ENCODE results near the gene MEIS3. TPM values are rescaled to one million over a fixed set of nuclear protein-coding genes. Genes with fewer than 3 reads are reported as not detected.
A peak's percentile ranks its signal among the peaks of the same experiment; 100 is the strongest.

Gene MEIS3
- total RNA-seq, 1 donor from 2014 or later: 32.2 TPM

DNA sequence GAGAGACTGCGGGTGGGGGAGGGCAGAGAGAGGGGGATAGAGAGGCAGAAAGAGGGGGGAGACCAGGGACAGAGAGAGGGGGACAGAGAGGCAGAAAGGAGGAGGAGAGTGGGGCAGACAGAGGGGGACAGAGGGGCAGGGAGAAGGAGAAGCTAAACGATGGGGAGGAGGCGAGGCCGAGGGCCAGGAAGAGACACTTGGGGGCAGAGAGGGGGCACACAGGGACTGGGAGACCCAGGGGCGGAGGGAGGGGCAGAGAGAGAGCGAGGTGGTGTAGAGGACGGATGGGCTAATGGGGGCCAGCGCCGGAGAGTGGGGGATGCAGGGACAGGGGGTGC lies 666 bp downstream of the MEIS3 start:
- Mint-ChIP-seq H3K27me3 (ENCODE audit: insufficient read depth, low read depth) (peaks cover 27% of the 10 kb centered on the region), H3K9me3 (no peaks in the 10 kb centered on the region), H3K4me1 (peaks cover 49% of the 10 kb centered on the region), H3K27ac (no peak overlapping the region), H3K4me3 (peak overlapping the region; percentile 91), H3K36me3 (peaks cover 11% of the 10 kb centered on the region)
- peak overlapping the region; percentile 96 for H3K4me2 ChIP-seq
- TF ChIP-seq EZH2phosphoT487 (IDR thresholded peaks at IDR 0.05): no peak
- no peak for TF ChIP-seq EZH2 (IDR thresholded peaks at IDR 0.05)
- TF ChIP-seq, protein P1, sequence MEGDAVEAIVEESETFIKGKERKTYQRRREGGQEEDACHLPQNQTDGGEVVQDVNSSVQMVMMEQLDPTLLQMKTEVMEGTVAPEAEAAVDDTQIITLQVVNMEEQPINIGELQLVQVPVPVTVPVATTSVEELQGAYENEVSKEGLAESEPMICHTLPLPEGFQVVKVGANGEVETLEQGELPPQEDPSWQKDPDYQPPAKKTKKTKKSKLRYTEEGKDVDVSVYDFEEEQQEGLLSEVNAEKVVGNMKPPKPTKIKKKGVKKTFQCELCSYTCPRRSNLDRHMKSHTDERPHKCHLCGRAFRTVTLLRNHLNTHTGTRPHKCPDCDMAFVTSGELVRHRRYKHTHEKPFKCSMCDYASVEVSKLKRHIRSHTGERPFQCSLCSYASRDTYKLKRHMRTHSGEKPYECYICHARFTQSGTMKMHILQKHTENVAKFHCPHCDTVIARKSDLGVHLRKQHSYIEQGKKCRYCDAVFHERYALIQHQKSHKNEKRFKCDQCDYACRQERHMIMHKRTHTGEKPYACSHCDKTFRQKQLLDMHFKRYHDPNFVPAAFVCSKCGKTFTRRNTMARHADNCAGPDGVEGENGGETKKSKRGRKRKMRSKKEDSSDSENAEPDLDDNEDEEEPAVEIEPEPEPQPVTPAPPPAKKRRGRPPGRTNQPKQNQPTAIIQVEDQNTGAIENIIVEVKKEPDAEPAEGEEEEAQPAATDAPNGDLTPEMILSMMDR (IDR thresholded peaks at IDR 0.05): no peak
- peaks cover 45% of the 10 kb centered on the region for H3K4me1 ChIP-seq
- peak overlapping the region; percentile 57 for H3K4me3 ChIP-seq
- DNase-seq (ENCODE audit: low spot score): no peak
- H4K20me1 ChIP-seq (ENCODE audit: low read depth): peaks cover 29% of the 10 kb centered on the region
- no peak overlapping the region for H3K9ac ChIP-seq
- peaks cover 32% of the 10 kb centered on the region for H3F3A ChIP-seq (ENCODE audit: low read depth)
- no peak overlapping the region for H2AFZ ChIP-seq (replicated peaks)
- no peaks in the 10 kb centered on the region for H3K36me3 ChIP-seq
- H3K79me2 ChIP-seq (ENCODE audit: low read depth): no peaks in the 10 kb centered on the region
- H3K27ac ChIP-seq: no peak overlapping the region
- no peaks in the 10 kb centered on the region for H3K9me3 ChIP-seq (ENCODE audit: low read depth)
- H3K27me3 ChIP-seq: peaks cover 64% of the 10 kb centered on the region

DNA sequence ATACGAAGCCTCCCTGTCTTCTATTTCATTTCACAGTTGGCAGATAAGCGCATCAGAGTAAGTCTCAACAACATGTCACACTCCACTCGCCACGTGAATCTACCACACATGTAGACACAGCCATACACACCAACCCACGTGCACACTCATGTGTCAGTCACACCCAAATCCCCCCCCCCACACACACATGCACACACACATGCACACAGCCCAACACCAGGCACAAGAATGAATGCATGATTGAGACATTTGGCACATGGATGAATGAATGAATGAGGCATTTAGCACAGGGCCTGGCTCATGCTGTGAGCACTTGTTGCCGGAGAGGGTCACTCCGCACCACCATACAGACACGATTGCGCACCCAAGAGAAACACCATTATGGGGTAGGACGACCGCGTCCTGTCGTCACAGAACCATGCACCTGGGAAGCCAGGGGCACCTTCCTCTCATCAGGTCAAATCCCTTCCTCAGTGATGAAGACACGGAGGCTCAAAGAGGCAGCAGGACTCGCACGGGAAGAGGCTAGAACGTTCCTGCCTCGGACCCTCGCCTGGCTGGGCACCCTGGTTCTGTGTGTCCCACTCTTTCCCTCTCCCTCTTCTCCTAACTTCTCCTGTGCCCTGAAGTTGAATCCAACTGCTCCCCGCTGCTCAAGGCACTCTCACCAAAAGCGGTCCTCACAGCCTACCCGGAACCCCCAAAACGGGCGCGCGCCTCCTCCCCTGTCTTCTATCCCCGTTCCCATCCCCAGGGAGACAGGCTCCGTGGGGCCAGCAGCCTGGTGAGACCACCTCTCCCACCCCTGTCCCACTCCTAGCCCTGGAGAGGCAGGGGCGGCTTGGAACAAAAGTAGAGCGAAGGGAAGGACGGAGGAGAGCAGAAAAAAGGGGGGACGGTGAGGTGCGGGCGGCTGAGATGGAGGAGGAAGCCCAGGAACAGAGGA lies 1.3 kb downstream of the MEIS3 start:
- peaks cover 15% of the 10 kb centered on the region for H3K36me3 Mint-ChIP-seq
- peaks cover 27% of the 10 kb centered on the region for H3K27me3 Mint-ChIP-seq (ENCODE audit: insufficient read depth, low read depth)
- Histone ChIP-seq H4K20me1 (ENCODE audit: low read depth) (peaks cover 29% of the 10 kb centered on the region), H3K79me2 (ENCODE audit: low read depth) (no peaks in the 10 kb centered on the region), H2AFZ (replicated peaks) (no peak overlapping the region), H3K27ac (no peak overlapping the region), H3K27me3 (peaks cover 57% of the 10 kb centered on the region), H3K36me3 (no peaks in the 10 kb centered on the region), H3K9me3 (ENCODE audit: low read depth) (no peaks in the 10 kb centered on the region), H3K4me1 (peaks cover 41% of the 10 kb centered on the region), H3K4me2 (peak overlapping the region; percentile 96), H3K4me3 (peak overlapping the region; percentile 57), H3F3A (ENCODE audit: low read depth) (peaks cover 28% of the 10 kb centered on the region), H3K9ac (no peak overlapping the region)
- TF ChIP-seq, protein P1 (IDR thresholded peaks at IDR 0.05): no peak
- TF ChIP-seq EZH2phosphoT487 (IDR thresholded peaks at IDR 0.05) (no peak), EZH2 (IDR thresholded peaks at IDR 0.05) (no peak)
- peak overlapping the region; percentile 91 for H3K4me3 Mint-ChIP-seq
- no peaks in the 10 kb centered on the region for H3K9me3 Mint-ChIP-seq
- H3K27ac Mint-ChIP-seq: peak overlapping the region; percentile 43
- DNase-seq (ENCODE audit: low spot score): peak; percentile 12
- peaks cover 43% of the 10 kb centered on the region for H3K4me1 Mint-ChIP-seq

DNA sequence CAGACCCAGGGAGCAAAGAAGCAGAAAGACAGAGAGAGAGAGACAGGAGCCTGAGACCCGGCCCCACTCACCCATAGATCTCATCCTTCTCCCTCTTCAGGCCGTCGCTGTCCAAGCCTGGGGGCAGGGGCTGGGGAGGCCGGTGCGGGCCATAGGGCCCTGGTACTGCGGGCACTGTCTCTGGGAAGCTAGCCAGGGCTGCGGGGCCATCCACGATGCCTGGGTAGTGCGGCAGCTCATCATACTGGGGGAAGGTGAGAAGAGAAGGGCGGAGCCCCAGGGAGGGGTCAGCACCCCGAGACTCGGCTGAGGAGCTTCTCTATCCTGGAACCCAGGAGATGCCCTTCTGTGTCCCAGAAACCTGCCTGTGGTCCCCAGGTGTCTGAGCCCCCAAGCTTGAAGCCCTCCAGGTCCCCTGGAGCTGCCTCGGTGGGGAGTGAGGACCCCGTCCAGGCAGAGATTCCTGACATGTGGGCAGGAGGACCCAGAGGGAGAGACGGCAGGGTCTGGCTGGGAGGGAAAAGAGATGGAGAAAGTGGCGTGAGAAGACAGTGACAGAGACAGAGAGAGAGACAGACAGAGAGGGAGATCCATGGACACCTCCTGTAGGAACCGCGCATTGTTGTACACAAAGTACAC lies 2.1 kb downstream of the MEIS3 start:
- DNase-seq (ENCODE audit: low spot score): peak; percentile 35
- H4K20me1 ChIP-seq (ENCODE audit: low read depth): peaks cover 29% of the 10 kb centered on the region
- Mint-ChIP-seq H3K27me3 (ENCODE audit: insufficient read depth, low read depth) (peaks cover 25% of the 10 kb centered on the region), H3K27ac (no peak overlapping the region), H3K36me3 (peaks cover 15% of the 10 kb centered on the region), H3K4me1 (peaks cover 35% of the 10 kb centered on the region), H3K4me3 (peak overlapping the region; percentile 91), H3K9me3 (no peaks in the 10 kb centered on the region)
- H3K79me2 ChIP-seq (ENCODE audit: low read depth): no peaks in the 10 kb centered on the region
- no peak overlapping the region for H3K9ac ChIP-seq
- peak overlapping the region; percentile 57 for H3K4me3 ChIP-seq
- H3K36me3 ChIP-seq: no peaks in the 10 kb centered on the region
- H3K9me3 ChIP-seq (ENCODE audit: low read depth): no peaks in the 10 kb centered on the region
- H3K4me2 ChIP-seq: peak overlapping the region; percentile 96
- H3K27me3 ChIP-seq: peaks cover 49% of the 10 kb centered on the region
- H3K4me1 ChIP-seq: peaks cover 33% of the 10 kb centered on the region
- no peak overlapping the region for H2AFZ ChIP-seq (replicated peaks)
- H3F3A ChIP-seq (ENCODE audit: low read depth): peaks cover 22% of the 10 kb centered on the region
- no peak overlapping the region for H3K27ac ChIP-seq
- TF ChIP-seq EZH2phosphoT487 (IDR thresholded peaks at IDR 0.05) (no peak), EZH2 (IDR thresholded peaks at IDR 0.05) (no peak)
- TF ChIP-seq, protein P1 (IDR thresholded peaks at IDR 0.05): no peak

All from neural progenitor cell (in vitro differentiated cells).